ENCODE measurements around the gene TBC1D2B. TPM values are rescaled to one million over a fixed set of nuclear protein-coding genes. Genes with fewer than 3 reads are reported as not detected.

The TBC1D2B gene
- total and polyA plus RNA-seq, 7 experiments from 2014 or later, result 7.4 to 119 (median 76.6) TPM

DNA sequence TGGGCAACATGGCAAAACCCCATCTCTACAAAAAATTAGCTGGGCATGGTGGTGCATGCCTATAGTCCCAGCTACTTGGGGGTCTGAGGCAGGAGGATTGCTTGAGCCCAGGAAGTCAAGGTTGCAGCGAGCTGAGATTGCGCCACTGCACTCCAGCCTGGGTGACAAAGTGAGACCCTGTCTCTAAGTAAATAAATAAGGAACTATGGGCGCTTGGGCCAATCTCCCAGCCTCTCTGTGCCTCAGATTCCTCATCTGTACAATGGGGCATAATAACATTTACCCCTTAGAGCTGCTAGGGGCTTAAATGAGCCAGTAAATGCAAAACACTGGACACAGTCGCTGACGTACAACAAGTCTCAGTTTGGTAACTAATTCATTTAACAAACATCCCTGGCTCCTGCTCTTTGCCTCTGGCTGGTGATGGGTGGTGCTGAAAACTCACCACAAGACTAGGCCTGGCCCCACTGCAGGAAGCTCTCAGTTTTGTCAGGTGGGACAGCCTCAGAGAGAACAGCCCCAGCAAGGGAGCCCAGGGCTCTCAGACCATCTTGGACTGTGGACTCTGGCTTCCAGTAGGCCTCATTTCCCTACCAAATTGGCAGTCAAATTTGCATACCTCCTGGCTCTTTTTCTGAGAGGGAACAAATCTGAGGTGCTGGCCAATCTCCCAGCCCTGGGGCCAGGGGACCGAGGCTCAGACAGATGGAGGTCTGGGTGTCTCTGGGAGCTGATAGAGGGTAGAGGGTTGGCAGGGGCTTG is 6.4 kb upstream of the TBC1D2B start:
- Mint-ChIP-seq H3K4me3 (no peak overlapping the region), H3K27me3 (no peaks in the 10 kb centered on the region), H3K27ac (peak overlapping the region in 1 of 9 donors; percentile 23), H3K4me1 (peaks cover 0 to 39% (median 3%) of the 10 kb centered on the region in 7 donors), H3K9me3 (no peaks in the 10 kb centered on the region), H3K36me3 (no peaks in the 10 kb centered on the region)
- Histone ChIP-seq H3K27me3 (ENCODE audit: control insufficient read depth in 2 of 2, insufficient read depth in 2 of 2, low read length in 2 of 2) (no peaks in the 10 kb centered on the region), H3K9me3 (ENCODE audit: control insufficient read depth in 2 of 3, low read length in 3 of 3) (no peaks in the 10 kb centered on the region), H3K4me1 (ENCODE audit: control insufficient read depth in 2 of 2, insufficient read depth in 2 of 2, low read length in 2 of 2) (no peaks in the 10 kb centered on the region), H3K36me3 (ENCODE audit: control insufficient read depth in 2 of 3, insufficient read depth in 3 of 3, low read length in 3 of 3) (no peaks in the 10 kb centered on the region), H3K4me3 (ENCODE audit: low read length) (no peak overlapping the region), H3K27ac (ENCODE audit: low read depth, low read length) (no peak overlapping the region)
- intact Hi-C loops (cut with micrococcal nuclease), result no loop called here
- ChIA-PET POLR2A (interaction anchor here (0.8 to 1.0 kb wide), 2 partner anchors 15 to 50 kb away, joined by 3 read pairs; no protein-coding TSS in a partner anchor), CTCF (interaction anchor here (1.1 to 1.4 kb wide), 3 partner anchors 25 to 111 kb away, joined by 3 read pairs; no protein-coding TSS in a partner anchor)
- no peak for ATAC-seq
- no peak for DNase-seq

DNA sequence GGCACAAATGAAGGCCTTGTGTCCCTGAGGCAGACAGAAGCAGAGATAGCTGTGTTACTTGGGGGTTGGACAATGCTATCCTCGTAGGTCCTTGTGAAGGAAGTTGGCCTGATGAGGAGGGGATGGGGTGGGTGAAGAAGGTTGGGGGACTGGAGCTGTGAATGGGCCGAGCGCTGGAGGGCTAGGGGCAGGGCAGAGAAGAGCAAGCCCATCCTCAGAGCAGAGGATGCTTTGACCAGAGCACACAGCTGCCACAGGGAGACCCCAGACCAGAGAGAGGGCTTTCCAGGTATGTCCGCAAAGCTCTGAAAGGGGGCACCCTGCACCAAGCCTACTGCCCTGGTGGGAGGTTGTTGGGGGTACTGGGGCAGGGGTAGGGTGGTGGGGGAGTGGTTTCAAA is 5.7 kb upstream of the TBC1D2B start:
- POLR2A ChIA-PET, result interaction anchor here (0.8 to 1.0 kb wide), 2 partner anchors 14 to 49 kb away, joined by 3 read pairs; no protein-coding TSS in a partner anchor
- H3K4me1 Mint-ChIP-seq, result peaks cover 1 to 40% (median 6%) of the 10 kb centered on the region in 7 donors
- no peaks in the 10 kb centered on the region for H3K36me3 ChIP-seq (ENCODE audit: control insufficient read depth in 2 of 3, insufficient read depth in 3 of 3, low read length in 3 of 3)
- H3K27me3 Mint-ChIP-seq, result no peaks in the 10 kb centered on the region
- no peak overlapping the region for H3K4me3 ChIP-seq (ENCODE audit: low read length)
- no peaks in the 10 kb centered on the region for H3K27me3 ChIP-seq (ENCODE audit: control insufficient read depth in 2 of 2, insufficient read depth in 2 of 2, low read length in 2 of 2)
- CTCF ChIA-PET, result interaction anchor here (1.1 to 1.4 kb wide), 3 partner anchors 25 to 112 kb away, joined by 3 read pairs; no protein-coding TSS in a partner anchor
- H3K36me3 Mint-ChIP-seq, result no peaks in the 10 kb centered on the region
- DNase-seq (no peak), ATAC-seq (no peak)
- intact Hi-C loops (cut with micrococcal nuclease), result no loop called here
- no peaks in the 10 kb centered on the region for H3K9me3 ChIP-seq (ENCODE audit: control insufficient read depth in 2 of 3, low read length in 3 of 3)
- peaks cover under 1% of the 10 kb centered on the region in 2 donors for H3K4me1 ChIP-seq (ENCODE audit: control insufficient read depth in 2 of 2, insufficient read depth in 2 of 2, low read length in 2 of 2)
- no peak overlapping the region for H3K27ac ChIP-seq (ENCODE audit: low read depth, low read length)
- H3K4me3 Mint-ChIP-seq, result peak overlapping the region in 1 of 10 donors; percentile 28
- no peaks in the 10 kb centered on the region for H3K9me3 Mint-ChIP-seq
- peak overlapping the region in 1 of 9 donors; percentile 74 for H3K27ac Mint-ChIP-seq

DNA sequence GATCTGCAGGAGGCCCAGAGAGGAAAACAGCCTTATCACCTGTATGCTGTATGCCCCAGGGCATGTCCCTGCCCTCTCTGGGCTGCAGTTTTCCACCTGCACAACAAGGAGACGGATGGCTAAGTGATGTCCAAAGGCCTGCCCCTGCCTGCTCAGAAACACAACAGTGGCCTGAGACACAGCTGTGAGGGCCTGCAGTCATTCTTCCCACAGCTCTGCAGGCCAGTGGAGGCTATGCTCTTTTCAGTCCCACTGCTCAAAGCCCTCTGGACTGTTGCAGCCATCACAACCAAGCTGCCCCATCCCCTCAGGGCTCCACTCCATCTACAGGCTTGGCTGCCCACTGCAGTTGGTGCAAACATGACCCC is 5.2 kb upstream of the TBC1D2B start:
- Histone ChIP-seq H3K9me3 (ENCODE audit: control insufficient read depth in 2 of 3, low read length in 3 of 3) (no peaks in the 10 kb centered on the region), H3K4me1 (ENCODE audit: control insufficient read depth in 2 of 2, insufficient read depth in 2 of 2, low read length in 2 of 2) (peaks cover 5% of the 10 kb centered on the region in 2 donors), H3K36me3 (ENCODE audit: control insufficient read depth in 2 of 3, insufficient read depth in 3 of 3, low read length in 3 of 3) (no peaks in the 10 kb centered on the region), H3K4me3 (ENCODE audit: low read length) (no peak overlapping the region), H3K27ac (ENCODE audit: low read depth, low read length) (no peak overlapping the region), H3K27me3 (ENCODE audit: control insufficient read depth in 2 of 2, insufficient read depth in 2 of 2, low read length in 2 of 2) (no peaks in the 10 kb centered on the region)
- Mint-ChIP-seq H3K4me3 (peak overlapping the region in 1 of 10 donors; percentile 28), H3K27me3 (no peaks in the 10 kb centered on the region), H3K36me3 (no peaks in the 10 kb centered on the region), H3K4me1 (peaks cover 5 to 45% (median 9%) of the 10 kb centered on the region in 7 donors), H3K27ac (no peak overlapping the region), H3K9me3 (no peaks in the 10 kb centered on the region)
- ATAC-seq, result no peak
- intact Hi-C loops (cut with micrococcal nuclease), result no loop called here
- ChIA-PET POLR2A (interaction anchor here (1.0 to 1.2 kb wide), 3 partner anchors 14 to 49 kb away, joined by 3 read pairs; no protein-coding TSS in a partner anchor), CTCF (interaction anchor here (1.2 to 1.4 kb wide), 2 partner anchors 26 to 33 kb away, joined by 3 read pairs; no protein-coding TSS in a partner anchor)
- no peak for DNase-seq

DNA sequence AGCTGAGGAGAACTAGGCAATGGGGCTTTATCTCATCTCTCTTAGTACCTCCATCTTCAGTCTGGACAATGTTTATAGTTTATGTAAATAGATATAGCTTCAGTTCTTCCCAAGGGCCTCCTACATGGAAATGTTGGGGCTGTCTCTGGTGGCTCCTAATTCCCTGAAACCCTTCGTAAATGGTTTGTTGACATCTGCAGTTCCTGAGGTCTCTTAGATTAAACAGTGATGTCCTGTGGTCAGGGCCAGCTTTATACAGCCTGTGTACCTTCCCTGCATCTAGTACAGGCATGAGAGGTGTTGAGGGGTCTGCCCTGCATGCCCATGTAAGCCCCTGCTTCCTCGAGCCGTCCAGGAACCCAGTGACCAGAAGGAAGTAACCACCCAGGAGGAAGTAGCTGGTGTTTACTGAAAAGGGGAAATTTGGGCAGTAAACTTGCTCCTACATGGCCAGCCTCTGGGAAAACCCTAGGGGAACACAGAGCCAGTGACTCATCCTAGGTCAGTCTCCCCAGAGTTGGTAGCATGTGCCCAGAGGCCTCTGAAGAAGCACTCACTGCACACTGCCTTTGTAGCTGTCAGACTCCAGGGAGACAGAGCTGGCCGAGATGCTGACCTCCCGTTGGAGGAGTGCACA is 4.7 kb upstream of the TBC1D2B start:
- peaks cover 5 to 6% of the 10 kb centered on the region in 2 donors for H3K4me1 ChIP-seq (ENCODE audit: control insufficient read depth in 2 of 2, insufficient read depth in 2 of 2, low read length in 2 of 2)
- ChIA-PET CTCF (interaction anchor here (1.2 to 1.4 kb wide), 2 partner anchors 26 to 32 kb away, joined by 3 read pairs; no protein-coding TSS in a partner anchor), POLR2A (interaction anchor here (1.1 to 1.4 kb wide), 3 partner anchors 13 to 48 kb away, joined by 3 read pairs; no protein-coding TSS in a partner anchor)
- intact Hi-C loops (cut with micrococcal nuclease), result no loop called here
- H3K27ac Mint-ChIP-seq, result peak overlapping the region in 1 of 9 donors; percentile 16
- H3K9me3 ChIP-seq (ENCODE audit: control insufficient read depth in 2 of 3, low read length in 3 of 3), result no peaks in the 10 kb centered on the region
- H3K36me3 ChIP-seq (ENCODE audit: control insufficient read depth in 2 of 3, insufficient read depth in 3 of 3, low read length in 3 of 3), result peaks cover 0 to under 1% (median 0%) of the 10 kb centered on the region in 3 experiments
- H3K4me3 Mint-ChIP-seq, result peak overlapping the region in 1 of 10 donors; percentile 8
- H3K27me3 ChIP-seq (ENCODE audit: control insufficient read depth in 2 of 2, insufficient read depth in 2 of 2, low read length in 2 of 2), result no peaks in the 10 kb centered on the region
- H3K27ac ChIP-seq (ENCODE audit: low read depth, low read length), result no peak overlapping the region
- no peak overlapping the region for H3K4me3 ChIP-seq (ENCODE audit: low read length)
- DNase-seq (no peak), ATAC-seq (peak; percentile 60)
- no peaks in the 10 kb centered on the region for H3K9me3 Mint-ChIP-seq
- no peaks in the 10 kb centered on the region for H3K36me3 Mint-ChIP-seq
- peaks cover 5 to 46% (median 9%) of the 10 kb centered on the region in 7 donors for H3K4me1 Mint-ChIP-seq
- no peaks in the 10 kb centered on the region for H3K27me3 Mint-ChIP-seq

DNA sequence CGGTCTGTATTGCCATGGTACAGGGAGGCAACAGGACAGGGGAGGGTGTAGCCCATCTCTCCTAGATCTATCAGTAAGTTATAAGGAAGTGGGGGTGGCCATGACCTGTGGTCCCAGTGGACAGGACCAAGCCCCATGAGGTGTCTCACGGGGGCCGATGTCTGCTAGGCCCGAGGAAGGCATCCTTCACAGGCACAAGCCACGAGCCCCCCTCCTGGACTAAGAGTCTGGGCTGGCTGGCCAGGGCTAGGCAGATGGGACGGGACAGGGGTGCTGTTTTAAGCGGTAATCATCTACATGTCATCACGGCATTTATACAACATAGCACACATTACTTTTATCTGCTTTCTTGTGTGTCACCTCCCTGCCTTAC is 2.6 kb upstream of the TBC1D2B start:
- no peak for DNase-seq
- POLR2A ChIA-PET, result interaction anchor here (1.6 to 15.7 kb wide), 2 partner anchors 25 to 45 kb away, joined by 4 to 292 read pairs; no protein-coding TSS in a partner anchor
- Histone ChIP-seq H3K36me3 (ENCODE audit: control insufficient read depth in 2 of 3, insufficient read depth in 3 of 3, low read length in 3 of 3) (peaks cover 0 to 5% (median 0%) of the 10 kb centered on the region in 3 experiments), H3K27ac (ENCODE audit: low read depth, low read length) (no peak overlapping the region), H3K4me1 (ENCODE audit: control insufficient read depth in 2 of 2, insufficient read depth in 2 of 2, low read length in 2 of 2) (peaks cover 12 to 19% of the 10 kb centered on the region in 2 donors), H3K9me3 (ENCODE audit: control insufficient read depth in 2 of 3, low read length in 3 of 3) (no peaks in the 10 kb centered on the region), H3K4me3 (ENCODE audit: low read length) (no peak overlapping the region), H3K27me3 (ENCODE audit: control insufficient read depth in 2 of 2, insufficient read depth in 2 of 2, low read length in 2 of 2) (no peaks in the 10 kb centered on the region)
- Mint-ChIP-seq H3K27me3 (no peaks in the 10 kb centered on the region), H3K4me3 (peak overlapping the region in 3 of 10 donors; percentile 26 to 48 (median 32)), H3K27ac (peak overlapping the region in 5 of 9 donors; percentile 9 to 84 (median 41)), H3K4me1 (peaks cover 17 to 53% (median 22%) of the 10 kb centered on the region in 7 donors), H3K36me3 (peaks cover 0 to 5% (median 3%) of the 10 kb centered on the region in 5 donors), H3K9me3 (no peaks in the 10 kb centered on the region)
- ATAC-seq, result no peak
- CTCF ChIA-PET, result interaction anchor here (1.4 kb wide), 1 partner anchor 28 kb away, joined by 7 read pairs; no protein-coding TSS in a partner anchor
- intact Hi-C loops (cut with micrococcal nuclease), result no loop called here

All from naive thymus-derived CD4-positive, alpha-beta T cell (primary cell).